HCT116 (cell line): Measurements from ENCODE around the gene DOCK2. TPM values are rescaled to one million over a fixed set of nuclear protein-coding genes. Genes with fewer than 3 reads are reported as not detected.

Experiments used
- ATAC-seq: fragments of 200-7000 bp; cut with Tn5 transposase; 2 replicates; pipeline ENCODE4 v1.9.1; 2020; ENCODE audit warnings: mild to moderate bottlenecking, moderate library complexity
- BruUV-seq: library from RNA; stranded (reverse); fragments of 400-500 nt; replicated peaks from 2 replicates; lab custom pipeline; 2021; lab: Mats Ljungman, UMichigan
- CTCF ChIA-PET: fragments of 300-600 bp; sonication (Branson Sonifier 250); formaldehyde crosslinking; loops from one replicate; lab custom pipeline; 2021; ENCODE audit warnings: antibody characterized with exemption; lab: Charles Lee
- POLR2A ChIA-PET: fragments of 300-600, 350-600 bp; sonication (Branson Sonifier 250); formaldehyde crosslinking; loops from one replicate; lab custom pipeline; 2021; ENCODE audit warnings: antibody characterized with exemption; lab: Charles Lee
- RAD21 ChIA-PET, 2 experiments: fragments of 300-600 bp; sonication (Branson Sonifier 250); formaldehyde crosslinking; loops; one replicate each; lab custom pipeline; 2023; ENCODE audit warnings: low total read pairs in 2 of 2; ENCODE audit not compliant: uncharacterized antibody in 2 of 2, unreplicated experiment in 2 of 2, low non-redundant PET in 1 of 2; lab: Charles Lee
- DNase-seq: peaks from one replicate; pipeline ENCODE4 v3.0.0-alpha.2; 2010; ENCODE audit warnings: low read depth, low spot score
- H2AFZ ChIP-seq: fragments of 200-600 bp; shearing (Covaris generic), sonication (generic); 2 replicates; pipeline ENCODE4 v1.6.1; 2017; ENCODE audit warnings: low read depth, mixed run types, mixed read lengths, antibody characterized with exemption, low read length; ENCODE audit not compliant: poor library complexity, severe bottlenecking
- H3K27ac ChIP-seq: 2 replicates; pipeline ENCODE4 v1.5.1; 2012; ENCODE audit warnings: low read depth, low read length
- H3K27me3 ChIP-seq: fragments of 200-600 bp; sonication (generic); 2 replicates; pipeline ENCODE4 v1.6.1; 2016; ENCODE audit warnings: mixed run types, low read length, mixed read lengths; ENCODE audit not compliant: insufficient read depth
- H3K36me3 ChIP-seq, 2 experiments: fragments of 200-500 bp in 1 of 2; fragments of 200-600 bp in 1 of 2; sonication (Bioruptor generic) in 1 of 2; sonication (generic) in 1 of 2; 2 replicates each; pipeline versions ENCODE4 v1.5.1 to v1.6.1; 2014 to 2016; ENCODE audit warnings: low read length in 2 of 2, inconsistent platforms in 1 of 2, mixed read lengths in 1 of 2, mixed run types in 1 of 2; ENCODE audit not compliant: insufficient read depth in 2 of 2, control insufficient read depth in 1 of 2
- H3K4me1 ChIP-seq, 2 experiments: fragments of 200-600 bp in 1 of 2; sonication (generic) in 1 of 2; 2 replicates each; pipeline versions ENCODE4 v1.5.1 to v1.6.1; 2012 to 2017; ENCODE audit warnings: low read length in 2 of 2, inconsistent platforms in 1 of 2, mild to moderate bottlenecking in 1 of 2, mixed read lengths in 1 of 2, mixed run types in 1 of 2, moderate library complexity in 1 of 2; ENCODE audit not compliant: insufficient read depth in 2 of 2, control insufficient read depth in 1 of 2
- H3K4me2 ChIP-seq: fragments of 200-600 bp; sonication (generic); 2 replicates; pipeline ENCODE4 v1.6.1; 2017; ENCODE audit warnings: mixed run types, low read length, mixed read lengths
- H3K4me3 ChIP-seq, 2 experiments: fragments of 200-600 bp in 1 of 2; sonication (generic) in 1 of 2; replicated peaks in 1 of 2; 2 replicates each; pipeline ENCODE4 v1.5.1; 2011 to 2016; ENCODE audit warnings: low read length in 2 of 2, control low read depth in 1 of 2, low read depth in 1 of 2, mild to moderate bottlenecking in 1 of 2, mixed read lengths in 1 of 2, mixed run types in 1 of 2
- H3K79me2 ChIP-seq: fragments of 200-600 bp; sonication (generic); 2 replicates; pipeline ENCODE4 v1.6.1; 2017; ENCODE audit warnings: mild to moderate bottlenecking, mixed run types, low read length, moderate library complexity, mixed read lengths; ENCODE audit not compliant: insufficient read depth
- H3K9ac ChIP-seq: fragments of 200-600 bp; sonication (generic); 2 replicates; pipeline ENCODE4 v1.6.1; 2016; ENCODE audit warnings: low read length, mixed read lengths
- H3K9me2 ChIP-seq: fragments of 200-600 bp; sonication (generic), shearing (Covaris generic); 2 replicates; pipeline ENCODE4 v1.6.1; 2017; ENCODE audit warnings: mixed run types, mild to moderate bottlenecking, moderate library complexity; ENCODE audit not compliant: insufficient read depth
- H3K9me3 ChIP-seq, 2 experiments: fragments of 200-500 bp in 1 of 2; fragments of 200-600 bp in 1 of 2; sonication (Bioruptor generic) in 1 of 2; sonication (generic) in 1 of 2; 2 replicates each; pipeline ENCODE4 v1.6.1; 2014 to 2017; ENCODE audit warnings: low read length in 2 of 2, mixed read lengths in 2 of 2, inconsistent platforms in 1 of 2, low read depth in 1 of 2, mild to moderate bottlenecking in 1 of 2, mixed run types in 1 of 2, moderate library complexity in 1 of 2; ENCODE audit not compliant: control insufficient read depth in 1 of 2, insufficient read depth in 1 of 2
- H4K20me1 ChIP-seq: fragments of 200-600 bp; sonication (generic), shearing (Covaris generic); 2 replicates; pipeline ENCODE4 v1.6.1; 2017; ENCODE audit warnings: mixed run types, mild to moderate bottlenecking, moderate library complexity; ENCODE audit not compliant: insufficient read depth
- CBX3 ChIP-seq: IDR thresholded peaks from 2 replicates; pipeline ENCODE4 v1.6.1; 2012; ENCODE audit warnings: low read depth
- CEBPB ChIP-seq: IDR thresholded peaks from 2 replicates; pipeline ENCODE4 v1.6.1; 2012; ENCODE audit warnings: low read depth
- EZH2 ChIP-seq: fragments of 200-600 bp; sonication (generic); IDR thresholded peaks from 2 replicates; pipeline ENCODE4 v1.6.1; 2017; ENCODE audit warnings: antibody characterized with exemption, mixed run types
- EZH2phosphoT487 ChIP-seq: fragments of 200-600 bp; IDR thresholded peaks from 2 replicates; pipeline ENCODE4 v1.6.1; 2018; ENCODE audit warnings: antibody characterized with exemption, borderline replicate concordance
- FOSL1 ChIP-seq: IDR thresholded peaks from 2 replicates; pipeline ENCODE4 v1.6.1; 2012; ENCODE audit warnings: low read depth
- JUND ChIP-seq: IDR thresholded peaks from 2 replicates; pipeline ENCODE4 v1.6.1; 2012
- MAX ChIP-seq: IDR thresholded peaks from 2 replicates; pipeline ENCODE4 v1.6.1; 2012
- POLR2AphosphoS5 ChIP-seq: IDR thresholded peaks from 2 replicates; pipeline ENCODE4 v1.6.1; 2011; ENCODE audit warnings: mild to moderate bottlenecking, low read depth, low read length, moderate library complexity
- RAD21 ChIP-seq: IDR thresholded peaks from 2 replicates; pipeline ENCODE4 v1.6.1; 2012; ENCODE audit warnings: low read depth, mild to moderate bottlenecking
- REST ChIP-seq: IDR thresholded peaks from 2 replicates; pipeline ENCODE4 v1.6.1; 2012; ENCODE audit warnings: low read depth
- SIN3A ChIP-seq: IDR thresholded peaks from 2 replicates; pipeline ENCODE4 v1.6.1; 2012; ENCODE audit warnings: low read depth
- SRF ChIP-seq: IDR thresholded peaks from 2 replicates; pipeline ENCODE4 v1.6.1; 2012; ENCODE audit warnings: low read depth
- TCF7L2 ChIP-seq: IDR thresholded peaks from 2 replicates; pipeline ENCODE4 v1.7.0; 2011; ENCODE audit warnings: borderline replicate concordance, inconsistent platforms; ENCODE audit not compliant: insufficient read depth, insufficient read length; ENCODE audit errors: extremely low read depth
- YY1 ChIP-seq: IDR thresholded peaks from 2 replicates; pipeline ENCODE4 v1.6.1; 2011; ENCODE audit warnings: low read length, low read depth, moderate library complexity, mild to moderate bottlenecking; ENCODE audit not compliant: insufficient replicate concordance; ENCODE audit errors: extremely low read depth
- ZFX ChIP-seq: fragments of 450-650 bp; IDR thresholded peaks from 2 replicates; pipeline ENCODE4 v1.6.1; 2017
- ZNF274 ChIP-seq: fragments of 200-500 bp; sonication (Bioruptor generic); IDR thresholded peaks from 2 replicates; pipeline ENCODE4 v1.6.1; 2014; ENCODE audit warnings: mild to moderate bottlenecking, low read depth, low read length, inconsistent platforms
- intact Hi-C: fragments of 100-400 bp; cut with micrococcal nuclease; formaldehyde crosslinking; loops from 2 replicates; pipeline ENCODE4 v1.10.0; 2022
- total RNA-seq: library from RNA; stranded (reverse); gene quantifications from one replicate; pipeline ENCODE4 v1.2.1, GENCODE V29; 2021; ENCODE audit not compliant: unreplicated experiment

DOCK2 gene
- total RNA-seq, 1 experiment from 2014 or later, result 0.89 TPM

GRCh38 chr5:169880012-169880663 lies 243.1 kb downstream of the DOCK2 start (continued):
- TF ChIP-seq CEBPB, result no peak
- TF ChIP-seq CBX3, result no peak
- no peak for TF ChIP-seq TCF7L2
- TF ChIP-seq ZNF274, result no peak
- no peak for TF ChIP-seq SIN3A
- TF ChIP-seq, all 23 proteins: peak for 0

GRCh38 chr5:169880785-169881184 lies 243.7 kb downstream of the DOCK2 start:
- H3K79me2 ChIP-seq, result no peaks in the 10 kb centered on the region
- no peak overlapping the region for H3K4me3 ChIP-seq
- H3K4me2 ChIP-seq, result no peak overlapping the region
- ATAC-seq (no peak), DNase-seq (no peak)
- H3K27ac ChIP-seq, result no peak overlapping the region
- peaks cover 17% of the 10 kb centered on the region for H3K27me3 ChIP-seq
- H3K9me2 ChIP-seq, result no peaks in the 10 kb centered on the region
- ChIA-PET CTCF (no interaction called here), POLR2A (no interaction called here), RAD21 (no interaction called here)
- H3K9ac ChIP-seq, result no peak overlapping the region
- no peaks in the 10 kb centered on the region for H3K36me3 ChIP-seq
- H4K20me1 ChIP-seq, result no peaks in the 10 kb centered on the region
- H3K4me1 ChIP-seq, result no peaks in the 10 kb centered on the region
- intact Hi-C loops, result no loop called here
- no peak overlapping the region for H2AFZ ChIP-seq
- H3K9me3 ChIP-seq, result no peaks in the 10 kb centered on the region
- no TSS peak for BruUV-seq
- TF ChIP-seq REST (no peak), ZFX (no peak), JUND (no peak), EZH2phosphoT487 (no peak), MAX (no peak), EZH2 (no peak), YY1 (no peak), SRF (no peak), CEBPB (no peak), POLR2AphosphoS5 (no peak), RAD21 (no peak), FOSL1 (no peak)
- TF ChIP-seq, all 23 proteins: peak for 0
